Gastrocnemius medialis (tissue), 4 donors: ENCODE measurements around the gene PRKG1. TPM values are rescaled to one million over a fixed set of nuclear protein-coding genes. Genes with fewer than 3 reads are reported as not detected.

ENCODE experiments used
- ATAC-seq, 2 donors: fragments of 150-250 bp; one replicate each; pipeline ENCODE4 v1.9.1; 2016
- DNase-seq, 2 donors: peaks; one replicate each; pipeline ENCODE4 v3.0.0-alpha.2; 2019
- H3K27ac ChIP-seq, 4 donors: fragments of 200-600 bp; sonication (generic); 1 replicate in 1 of 4; 2 replicates in 3 of 4; pipeline ENCODE4 v1.5.1; 2016 to 2018; ENCODE audit warnings: mild to moderate bottlenecking in 2 of 4, moderate library complexity in 1 of 4
- H3K27me3 ChIP-seq, 3 donors: fragments of 200-600 bp; sonication (generic) in 2 of 3; 1 replicate in 1 of 3; 2 replicates in 2 of 3; pipeline versions ENCODE4 v1.5.1 to v1.6.0; 2016 to 2019; ENCODE audit warnings: mild to moderate bottlenecking in 1 of 3, moderate library complexity in 1 of 3
- H3K36me3 ChIP-seq, 2 donors: fragments of 200-600 bp; sonication (generic) in 1 of 2; one replicate each; pipeline ENCODE4 v1.5.1; 2017 to 2018
- H3K4me1 ChIP-seq, 2 donors: fragments of 200-600 bp; sonication (generic) in 1 of 2; one replicate each; pipeline ENCODE4 v1.5.1; 2016 to 2017; ENCODE audit warnings: mild to moderate bottlenecking in 2 of 2
- H3K4me3 ChIP-seq, 4 donors: fragments of 200-600 bp; sonication (generic) in 3 of 4; 1 replicate in 1 of 4; 2 replicates in 3 of 4; pipeline ENCODE4 v1.5.1; 2016 to 2019; ENCODE audit warnings: mild to moderate bottlenecking in 2 of 4
- H3K9me3 ChIP-seq, 3 donors: fragments of 200-600 bp; sonication (generic) in 2 of 3; 1 replicate in 1 of 3; 2 replicates in 2 of 3; pipeline ENCODE4 v1.5.1; 2016 to 2019
- CTCF ChIP-seq, 5 experiments: fragments of 450-650 bp in 3 of 5; fragments of 200-600 bp in 2 of 5; sonication (generic) in 2 of 5; IDR thresholded peaks in 4 of 5; conservative IDR thresholded peaks in 1 of 5; 1 replicate in 4 of 5; 2 replicates in 1 of 5; pipeline ENCODE4 v1.5.1; 2016 to 2019; ENCODE audit warnings: antibody characterized with exemption in 5 of 5, mild to moderate bottlenecking in 3 of 5, moderate library complexity in 3 of 5
- POLR2A ChIP-seq, 2 donors: fragments of 450-650 bp; IDR thresholded peaks; one replicate each; pipeline ENCODE4 v1.6.1; 2017; ENCODE audit warnings: antibody characterized with exemption in 2 of 2, mild to moderate bottlenecking in 2 of 2, moderate library complexity in 2 of 2
- in situ Hi-C, 4 donors: fragments of 200-750 bp; cut with MboI; loops; one replicate each; pipeline versions ENCODE4 v1.15.0 to v1.8.0; 2017; ENCODE audit warnings: low sequenced_read_pairs in 4 of 4
- intact Hi-C: fragments of 100-400 bp; cut with DNase I; formaldehyde crosslinking; loops from one replicate; pipeline ENCODE4 v1.15.1; 2023; ENCODE audit warnings: low total_unique reads
- total RNA-seq, 4 donors: library from RNA; depleted of rRNA; stranded (reverse); fragments of >200 nt; gene quantifications; one replicate each; pipeline versions ENCODE4 v1.1.0 to v1.2.3, GENCODE V29; 2016

PRKG1 gene
- total RNA-seq, 4 donors from 2014 or later, result 10.4 to 39.4 (median 25.1) TPM

DNA sequence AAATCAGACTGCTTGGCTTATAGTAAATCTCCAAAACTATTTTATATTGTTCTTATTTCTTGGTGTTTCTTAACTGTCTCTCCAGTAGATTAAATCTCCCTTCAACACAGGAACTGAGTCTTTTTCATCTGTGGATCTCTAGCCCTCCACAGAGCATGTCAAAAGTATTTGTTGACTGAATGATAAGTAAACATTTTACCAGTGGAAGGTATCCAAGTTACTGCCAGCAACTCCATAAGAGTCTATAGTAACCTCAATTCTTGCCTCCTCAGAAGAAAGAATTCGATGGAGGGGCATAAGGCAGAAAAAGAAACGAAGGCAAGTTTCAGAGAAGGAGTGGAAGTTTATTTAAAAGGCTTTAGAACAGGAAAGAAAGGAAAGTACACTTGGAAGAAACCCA lies 945.9 kb downstream of the PRKG1 start:
- intact Hi-C loops, result no loop called here
- in situ Hi-C loops, result no loop called here
- H3K4me3 ChIP-seq, result no peak overlapping the region

DNA sequence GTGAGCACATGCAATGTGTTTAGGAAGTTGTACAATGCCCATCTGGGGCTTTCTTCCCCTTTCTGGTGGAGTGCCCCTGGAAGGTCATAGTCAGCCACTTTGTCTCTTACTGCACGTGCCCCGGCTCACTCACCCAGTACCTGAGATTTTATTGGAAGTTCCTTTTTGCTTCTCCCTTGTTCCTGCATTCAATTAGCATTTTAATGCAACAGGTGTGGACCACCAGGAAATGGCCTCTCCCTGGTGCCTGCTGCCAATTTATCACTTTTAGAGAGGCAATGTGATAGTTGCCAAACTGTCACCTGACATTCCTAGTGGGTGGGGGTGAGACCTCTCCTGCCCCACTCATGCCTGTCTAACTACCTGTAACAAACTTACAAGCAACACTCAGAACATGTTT lies 946.4 kb downstream of the PRKG1 start:
- Histone ChIP-seq H3K4me1 (no peaks in the 10 kb centered on the region), H3K4me3 (no peak overlapping the region), H3K27ac (no peak overlapping the region), H3K27me3 (no peaks in the 10 kb centered on the region), H3K36me3 (no peaks in the 10 kb centered on the region), H3K9me3 (no peaks in the 10 kb centered on the region)
- DNase-seq (no peak), ATAC-seq (no peak)
- in situ Hi-C loops, result no loop called here
- intact Hi-C loops, result no loop called here
- TF ChIP-seq POLR2A (IDR thresholded peaks at IDR 0.05) (no peak), CTCF (IDR thresholded peaks at IDR 0.05 in 4 of 5, conservative IDR thresholded peaks at IDR 0.05 in 1 of 5) (no peak)

More for the DNA sequence above, 945.9 kb downstream of the PRKG1 start:
- DNase-seq (no peak), ATAC-seq (no peak)
- TF ChIP-seq POLR2A (IDR thresholded peaks at IDR 0.05), result no peak
- TF ChIP-seq CTCF (IDR thresholded peaks at IDR 0.05 in 4 of 5, conservative IDR thresholded peaks at IDR 0.05 in 1 of 5), result no peak
- Histone ChIP-seq H3K27me3 (no peaks in the 10 kb centered on the region), H3K9me3 (no peaks in the 10 kb centered on the region), H3K27ac (no peak overlapping the region), H3K36me3 (no peaks in the 10 kb centered on the region), H3K4me1 (no peaks in the 10 kb centered on the region)

- no peak for DNase-seq
- H3K27ac ChIP-seq, result no peak overlapping the region
- H3K4me1 ChIP-seq, result peaks cover 5 to 7% of the 10 kb centered on the region in 2 donors
- no peak overlapping the region for H3K4me3 ChIP-seq
- TF ChIP-seq CTCF (IDR thresholded peaks at IDR 0.05 in 4 of 5, conservative IDR thresholded peaks at IDR 0.05 in 1 of 5) (no peak), POLR2A (IDR thresholded peaks at IDR 0.05) (no peak)
- ATAC-seq, result no peak
- no peaks in the 10 kb centered on the region for H3K36me3 ChIP-seq
- in situ Hi-C loops (no loop called here), intact Hi-C loops (no loop called here)
- H3K9me3 ChIP-seq, result no peaks in the 10 kb centered on the region
- no peaks in the 10 kb centered on the region for H3K27me3 ChIP-seq
These were observed 952.9 kb downstream of the PRKG1 start for GRCh38 chr10:52027055-52027705.

DNA sequence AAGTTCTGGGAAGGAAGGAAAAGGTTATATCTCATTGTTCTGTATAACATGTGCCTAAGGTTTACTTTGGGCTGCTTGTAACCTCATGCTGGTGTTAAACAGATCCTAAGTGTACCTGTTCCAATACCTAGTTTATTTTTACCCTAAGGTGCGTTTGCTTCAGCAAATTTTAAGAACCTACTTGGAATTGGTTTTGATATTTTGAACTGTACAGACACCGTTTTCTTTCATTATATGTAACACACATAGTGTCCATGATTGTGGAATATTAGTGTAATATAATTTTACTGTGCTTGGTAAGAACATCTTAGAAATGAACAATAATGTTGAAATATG lies 954.2 kb downstream of the PRKG1 start:
- no peak for TF ChIP-seq CTCF (IDR thresholded peaks at IDR 0.05 in 4 of 5, conservative IDR thresholded peaks at IDR 0.05 in 1 of 5)
- TF ChIP-seq POLR2A (IDR thresholded peaks at IDR 0.05), result no peak
- Histone ChIP-seq H3K4me3 (no peak overlapping the region), H3K27me3 (no peaks in the 10 kb centered on the region), H3K36me3 (no peaks in the 10 kb centered on the region), H3K27ac (no peak overlapping the region), H3K9me3 (no peaks in the 10 kb centered on the region), H3K4me1 (peaks cover 5 to 7% of the 10 kb centered on the region in 2 donors)
- DNase-seq (no peak), ATAC-seq (no peak)
- intact Hi-C loops, result no loop called here
- in situ Hi-C loops, result no loop called here

DNA sequence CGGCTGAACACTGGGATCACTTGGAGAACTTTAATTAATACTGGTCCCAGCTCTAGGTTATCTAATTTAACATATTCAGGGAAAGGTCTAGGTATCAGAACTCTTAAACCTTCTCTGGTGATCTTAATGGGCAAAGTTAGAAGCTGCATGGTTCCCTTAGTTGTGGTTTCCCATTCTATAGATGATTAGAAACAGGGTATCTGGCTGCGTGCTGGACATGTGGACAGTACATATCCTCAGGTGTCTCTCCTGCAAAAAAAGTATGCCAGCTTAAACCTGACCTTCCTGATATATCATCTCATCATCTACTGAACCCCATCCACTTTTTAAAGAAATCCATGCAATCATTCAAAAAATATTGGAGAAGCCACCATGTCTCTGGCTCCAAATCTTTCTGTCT lies 955.3 kb downstream of the PRKG1 start:
- Histone ChIP-seq H3K4me1 (peaks cover 5 to 7% of the 10 kb centered on the region in 2 donors), H3K9me3 (no peaks in the 10 kb centered on the region), H3K27ac (no peak overlapping the region), H3K4me3 (no peak overlapping the region), H3K27me3 (no peaks in the 10 kb centered on the region), H3K36me3 (no peaks in the 10 kb centered on the region)
- DNase-seq (no peak), ATAC-seq (no peak)
- TF ChIP-seq CTCF (IDR thresholded peaks at IDR 0.05 in 4 of 5, conservative IDR thresholded peaks at IDR 0.05 in 1 of 5) (no peak), POLR2A (IDR thresholded peaks at IDR 0.05) (no peak)
- in situ Hi-C loops, result no loop called here
- intact Hi-C loops, result no loop called here
